GM18498 (cell line): ENCODE measurements around the gene DNAH8.
"Not testable (repeated sequence)": the region's sequence is repeated elsewhere in the genome, so short reads cannot be mapped to it uniquely, and the experiment has no call there.

Experiments used
- ATAC-seq: cut with Tn5 transposase; IDR thresholded peaks from one replicate; pipeline ENCODE4 v1.9.1; 2021; ENCODE audit warnings: mild to moderate bottlenecking, moderate library complexity; ENCODE audit not compliant: unreplicated experiment

The DNAH8 gene

DNA sequence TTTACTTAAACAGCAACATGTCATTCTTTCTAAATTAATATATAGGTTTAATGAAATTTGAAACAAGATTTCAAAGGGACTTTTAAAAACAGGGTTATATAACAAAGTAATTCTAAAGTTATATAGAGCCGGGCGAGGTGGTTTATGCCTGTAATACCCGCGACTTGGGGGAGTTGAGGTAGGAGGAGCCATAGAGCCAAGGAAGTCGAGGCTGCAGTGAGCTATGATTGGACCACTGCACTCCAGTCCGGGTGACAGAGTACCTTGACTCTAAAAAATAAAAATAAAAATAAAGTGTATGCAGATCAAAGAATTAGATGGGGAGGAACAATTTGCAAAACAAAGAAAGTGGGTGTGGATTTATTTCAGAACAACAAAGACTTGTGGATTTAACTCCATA lies 182.4 kb downstream of the DNAH8 start:
- ATAC-seq, result no peak

DNA sequence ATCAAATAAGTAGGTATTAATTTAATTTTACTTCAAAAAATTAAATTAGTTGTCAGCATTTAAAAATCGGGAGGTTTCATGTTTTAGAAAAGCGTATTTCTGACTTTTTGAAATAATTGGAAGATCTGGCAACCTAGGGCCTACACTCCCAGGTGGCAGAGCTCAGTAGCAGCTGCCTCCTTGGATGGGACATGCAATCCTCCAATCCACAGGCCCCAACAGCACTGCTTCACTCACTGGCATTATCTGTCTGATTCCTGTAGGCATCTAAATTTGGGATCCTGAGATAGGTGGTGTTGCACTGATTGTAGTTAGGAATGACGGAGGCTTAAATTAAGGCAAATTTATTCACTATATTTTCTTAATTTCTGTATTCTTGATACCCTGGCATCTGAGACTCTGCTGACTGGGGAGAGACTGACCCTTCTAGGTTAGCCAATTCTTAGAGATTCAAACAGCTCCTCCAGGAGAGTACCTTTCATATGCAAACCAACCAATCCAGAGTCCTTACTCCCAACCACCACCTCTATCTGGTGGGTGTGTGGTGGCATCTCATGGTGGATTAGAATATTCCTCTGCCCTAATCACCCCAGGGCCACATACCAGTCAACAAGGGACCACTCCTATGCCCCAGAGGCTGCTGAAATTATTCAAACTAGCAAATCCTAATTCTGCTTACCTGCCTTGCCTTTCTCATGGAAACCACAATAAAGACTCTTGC lies 186.9 kb downstream of the DNAH8 start:
- no peak for ATAC-seq

DNA sequence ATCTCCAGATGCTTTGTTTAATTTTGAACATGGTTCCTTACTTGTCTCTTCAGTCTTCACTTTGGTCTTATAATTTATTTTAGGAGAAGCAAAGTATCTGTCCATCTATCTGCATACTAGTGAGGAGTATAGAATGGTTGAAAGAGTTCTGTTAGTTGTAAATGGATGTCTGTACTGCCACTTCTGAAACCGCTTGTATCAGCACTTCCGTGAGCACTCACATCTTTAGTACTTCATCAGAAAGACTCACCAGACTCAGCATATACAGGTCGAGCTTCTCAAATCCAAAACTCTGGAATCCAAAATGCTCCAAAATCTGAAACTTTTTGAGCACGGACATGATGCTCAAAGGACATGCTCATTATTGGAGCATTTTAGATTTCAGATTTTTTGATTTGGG lies 191.5 kb downstream of the DNAH8 start:
- no peak for ATAC-seq

DNA sequence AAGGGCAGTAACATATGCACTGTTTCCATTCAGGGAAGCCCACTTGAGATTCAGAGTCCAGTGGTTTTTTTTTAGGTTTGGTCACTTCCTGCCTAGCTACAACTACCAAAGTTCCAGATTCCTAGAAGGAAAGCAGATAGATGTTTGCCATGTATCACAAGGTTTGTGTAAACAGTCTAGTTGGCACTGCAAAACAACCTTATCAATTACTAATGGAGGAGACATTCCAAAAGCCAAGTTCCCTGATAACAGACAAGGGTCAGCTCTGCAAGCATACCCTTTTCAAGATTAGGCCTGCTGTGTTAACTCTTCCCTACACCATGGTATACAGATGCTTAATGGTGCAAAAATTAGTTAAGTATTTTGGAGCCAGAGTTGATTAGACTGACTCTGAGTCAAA lies 192.2 kb downstream of the DNAH8 start:
- ATAC-seq, result no peak

DNA sequence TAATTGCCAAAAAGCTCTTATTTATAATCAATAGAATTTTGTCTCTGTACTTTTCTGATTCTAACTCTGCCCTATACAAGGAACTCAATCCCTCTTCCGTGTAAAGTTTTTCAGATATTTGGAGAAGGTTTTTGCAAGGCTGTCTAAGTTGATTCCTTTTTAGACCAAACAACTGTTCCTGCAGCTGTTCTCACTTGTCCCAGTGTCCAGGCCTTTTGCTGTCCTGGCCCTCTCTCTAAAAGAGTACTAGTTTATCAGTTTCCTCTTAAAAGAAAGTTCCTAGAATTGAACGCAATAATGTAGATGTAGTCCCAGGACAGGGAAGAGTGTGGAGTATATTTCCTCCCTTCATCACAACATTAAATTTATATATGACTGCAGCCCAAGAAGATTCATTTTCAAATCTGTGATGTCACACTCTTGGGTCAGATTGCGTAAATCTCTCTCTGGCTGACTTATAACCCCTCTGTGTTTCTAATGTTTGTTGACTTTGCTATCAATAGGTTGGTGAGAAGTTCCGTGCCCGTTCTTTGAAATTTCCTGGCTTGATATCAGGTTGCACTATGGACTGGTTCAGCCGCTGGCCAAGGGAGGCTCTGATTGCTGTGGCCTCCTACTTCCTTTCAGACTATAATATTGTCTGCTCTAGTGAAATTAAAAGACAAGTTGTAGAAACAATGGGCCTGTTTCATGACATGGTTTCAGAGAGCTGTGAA lies 194.1 kb downstream of the DNAH8 start:
- ATAC-seq, result no peak

DNA sequence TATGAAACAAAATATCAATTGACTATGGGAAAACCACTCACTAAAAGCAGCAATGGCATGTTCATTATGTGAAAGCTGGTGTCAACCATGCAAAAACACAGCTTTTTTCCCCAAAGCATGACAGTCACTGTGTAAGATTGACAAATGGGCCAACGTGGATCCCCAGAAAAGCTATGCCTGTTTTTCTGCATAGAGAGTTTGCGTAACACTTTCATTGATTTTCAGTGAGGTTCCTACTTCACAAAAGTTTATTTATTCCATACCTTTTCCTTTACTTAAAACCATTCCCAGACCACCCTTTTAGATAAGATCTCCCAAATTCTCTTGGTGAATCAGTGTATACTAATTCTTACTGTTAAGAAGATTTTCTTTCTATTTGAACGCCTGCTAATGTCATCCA lies 195.1 kb downstream of the DNAH8 start:
- no peak for ATAC-seq

DNA sequence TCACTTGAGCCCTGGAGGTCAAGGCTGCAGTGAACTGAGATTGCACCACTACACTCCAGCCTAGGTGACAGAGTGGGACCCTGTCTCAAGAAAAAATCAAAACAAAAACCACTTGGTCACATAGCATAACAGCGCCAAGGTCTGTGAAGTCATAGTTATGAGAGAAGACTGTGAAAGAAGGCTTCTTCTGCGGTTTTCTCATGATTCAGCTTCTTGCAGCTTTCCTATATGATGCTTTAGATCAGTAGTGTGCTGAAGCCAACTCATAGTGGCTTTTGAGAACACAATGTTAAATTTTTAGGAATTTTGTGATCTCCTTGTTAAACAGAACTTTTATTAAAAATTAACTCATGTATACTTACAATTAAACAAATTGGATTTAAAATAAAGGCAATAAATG lies 197.3 kb downstream of the DNAH8 start:
- no peak for ATAC-seq

DNA sequence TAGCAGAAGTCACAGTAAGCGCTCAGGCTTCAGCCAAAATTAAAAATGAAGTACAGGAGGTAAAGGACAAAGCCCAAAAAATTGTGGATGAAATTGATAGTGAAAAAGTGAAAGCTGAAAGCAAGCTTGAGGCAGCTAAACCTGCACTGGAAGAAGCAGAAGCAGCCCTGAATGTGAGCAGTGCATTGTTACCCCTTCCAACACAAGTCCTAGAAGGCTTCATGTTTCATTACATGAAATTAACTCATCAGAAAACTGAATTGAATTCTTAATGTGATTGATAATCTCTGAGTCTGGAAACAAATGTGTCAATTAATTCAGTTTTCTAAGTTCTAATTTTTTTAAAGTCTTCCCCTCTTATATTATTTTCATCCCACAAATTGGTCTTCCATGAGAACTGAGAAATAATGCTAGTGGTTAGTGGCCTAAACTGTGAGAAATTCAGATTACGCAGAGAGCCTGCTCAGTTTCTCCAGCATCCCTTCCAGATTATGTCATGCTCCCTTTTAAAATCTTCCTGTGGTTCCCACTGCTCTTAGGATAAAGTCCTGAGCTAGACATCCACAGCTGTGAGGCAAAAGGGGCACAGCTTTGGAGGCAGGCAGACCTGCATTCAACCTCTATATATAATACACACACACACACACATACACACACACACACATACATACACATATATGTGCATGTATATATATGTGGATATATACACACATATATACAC lies 200.3 kb downstream of the DNAH8 start:
- ATAC-seq, result no peak

DNA sequence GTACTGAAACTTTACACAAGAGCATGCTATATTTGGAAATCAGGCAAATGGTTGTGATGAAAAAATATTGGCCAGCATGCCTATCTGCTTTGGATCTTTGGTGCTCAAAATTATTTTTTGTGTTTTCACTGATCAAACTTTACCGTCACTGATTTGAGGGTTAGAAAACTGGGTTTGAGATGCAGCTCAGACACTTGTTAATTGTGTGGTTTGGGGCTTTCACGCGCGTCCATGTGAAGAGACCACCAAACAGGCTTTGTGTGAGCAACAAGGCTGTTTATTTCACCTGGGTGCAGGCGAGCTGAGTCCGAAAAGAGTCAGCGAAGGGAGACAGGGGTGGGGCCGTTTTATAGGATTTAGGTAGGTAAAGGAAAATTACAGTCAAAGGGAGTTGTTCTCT lies 206.4 kb downstream of the DNAH8 start:
- not testable (repeated sequence) for ATAC-seq

DNA sequence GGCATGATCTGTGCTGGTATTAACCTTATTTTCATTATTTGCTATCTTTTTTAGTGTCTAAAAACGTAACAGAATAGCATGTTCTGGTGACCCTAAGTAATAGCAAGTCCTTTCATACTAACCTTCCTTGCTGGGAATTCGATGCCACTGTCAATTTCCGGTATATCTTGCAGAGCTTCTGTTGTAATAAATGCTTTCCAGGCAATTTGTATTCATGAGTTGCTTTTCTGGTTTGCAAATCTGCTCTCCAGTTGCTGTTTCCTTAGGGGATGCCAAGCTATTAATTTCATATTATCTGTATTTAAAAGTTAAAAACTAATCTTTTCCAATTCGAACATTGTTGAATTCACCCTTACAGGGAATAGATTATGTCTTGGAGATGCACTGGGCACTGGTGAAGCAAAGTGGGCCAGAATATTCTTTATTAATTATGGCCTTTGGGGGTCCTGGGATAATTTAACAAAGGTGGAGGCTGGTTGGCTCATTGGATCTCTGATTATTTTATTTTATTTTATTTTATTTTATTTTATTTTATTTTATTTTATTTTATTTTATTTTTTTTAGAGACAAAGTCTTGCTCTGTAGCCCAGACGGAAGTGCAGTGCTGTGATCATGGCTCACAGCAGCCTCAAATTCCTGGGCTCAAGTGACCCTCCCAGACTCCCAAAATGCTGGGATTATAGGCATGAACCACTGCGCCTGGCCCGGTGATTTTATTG lies 209.8 kb downstream of the DNAH8 start:
- ATAC-seq, result no peak

DNA sequence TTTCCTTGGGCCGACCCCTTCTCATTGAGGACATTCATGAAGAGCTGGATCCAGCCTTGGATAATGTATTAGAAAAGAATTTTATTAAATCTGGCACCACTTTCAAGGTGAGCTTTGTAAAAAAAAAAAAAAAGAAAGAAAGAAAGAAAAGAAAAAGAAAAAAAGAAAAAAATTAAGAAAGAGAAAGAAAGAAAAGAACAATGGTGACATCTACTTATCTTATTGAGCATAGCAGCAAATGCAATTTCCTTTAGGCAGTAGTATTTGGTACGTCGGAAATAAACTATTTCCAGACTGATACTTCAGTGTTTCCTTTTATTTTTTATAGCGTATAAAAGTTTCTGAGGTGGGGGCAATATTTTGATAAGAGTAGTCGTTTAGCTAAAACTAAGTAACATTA lies 214.4 kb downstream of the DNAH8 start:
- ATAC-seq, result no peak

DNA sequence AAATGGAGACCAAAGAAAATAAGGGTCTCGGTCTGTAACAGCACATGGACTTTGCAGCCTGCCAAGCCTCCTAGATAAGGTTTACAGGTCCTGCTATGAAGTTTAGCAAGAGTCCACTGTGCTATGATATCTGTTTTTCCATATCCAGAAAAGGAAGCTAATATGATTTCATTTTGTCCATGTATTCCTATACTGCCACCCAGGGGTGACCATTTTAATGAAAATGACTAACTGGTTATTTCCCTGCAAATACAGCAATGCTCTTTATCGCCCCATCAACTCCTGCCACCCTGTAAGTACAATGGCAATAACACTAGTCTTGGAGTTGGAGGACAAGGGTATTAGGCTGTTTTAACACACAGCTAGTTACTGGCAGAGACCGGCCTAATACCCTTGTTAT lies 218.3 kb downstream of the DNAH8 start:
- no peak for ATAC-seq

DNA sequence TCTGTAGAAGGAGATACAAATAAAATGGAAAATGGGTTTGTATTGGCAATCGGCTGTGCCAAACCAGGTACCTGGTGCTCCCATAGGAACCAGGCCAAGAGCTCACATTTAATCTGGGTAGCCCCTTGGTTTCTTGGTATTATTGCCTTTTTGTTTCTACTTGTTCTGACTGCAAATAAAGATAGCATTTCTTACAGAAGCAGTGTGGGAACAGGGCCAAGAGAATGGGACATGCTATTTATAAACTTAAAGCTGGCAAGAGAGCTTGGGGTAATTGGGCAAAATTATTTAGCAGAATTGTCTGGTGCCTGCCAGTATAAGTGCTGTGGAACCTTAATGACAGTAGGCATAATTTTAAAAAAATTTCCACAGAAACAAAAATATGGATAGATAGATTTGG lies 219.9 kb downstream of the DNAH8 start:
- no peak for ATAC-seq

DNA sequence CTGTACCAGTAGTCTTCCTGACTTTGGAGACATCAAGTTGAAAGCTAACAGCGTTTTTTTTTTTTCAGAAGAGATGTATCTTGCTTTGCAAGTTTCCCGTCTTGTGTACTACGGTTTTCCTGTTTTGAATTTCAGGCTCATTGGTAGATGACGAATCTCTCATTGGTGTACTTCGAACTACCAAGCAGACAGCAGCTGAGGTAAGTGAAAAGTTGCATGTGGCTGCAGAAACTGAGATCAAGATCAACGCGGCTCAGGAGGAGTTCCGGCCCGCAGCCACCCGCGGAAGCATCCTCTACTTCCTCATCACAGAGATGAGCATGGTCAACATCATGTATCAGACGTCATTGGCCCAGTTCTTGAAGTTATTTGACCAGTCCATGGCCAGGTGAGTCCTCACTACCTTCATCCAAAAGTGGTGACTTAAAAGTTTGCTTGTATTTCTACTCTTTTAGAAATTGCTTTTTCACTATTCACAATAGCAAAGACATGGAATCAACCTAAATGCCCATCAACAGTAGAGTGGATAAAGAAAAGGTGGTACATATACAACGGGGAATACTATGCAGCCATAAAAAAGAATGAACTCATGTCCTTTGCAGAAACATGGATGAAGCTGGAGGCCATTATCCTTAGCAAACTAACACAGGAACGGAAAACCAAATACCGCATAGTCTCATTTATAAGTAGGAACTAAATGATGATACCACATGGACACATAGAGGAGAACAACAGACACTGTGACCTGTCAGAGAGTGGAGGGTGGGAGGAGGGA lies 222.9 kb downstream of the DNAH8 start:
- no peak for ATAC-seq

DNA sequence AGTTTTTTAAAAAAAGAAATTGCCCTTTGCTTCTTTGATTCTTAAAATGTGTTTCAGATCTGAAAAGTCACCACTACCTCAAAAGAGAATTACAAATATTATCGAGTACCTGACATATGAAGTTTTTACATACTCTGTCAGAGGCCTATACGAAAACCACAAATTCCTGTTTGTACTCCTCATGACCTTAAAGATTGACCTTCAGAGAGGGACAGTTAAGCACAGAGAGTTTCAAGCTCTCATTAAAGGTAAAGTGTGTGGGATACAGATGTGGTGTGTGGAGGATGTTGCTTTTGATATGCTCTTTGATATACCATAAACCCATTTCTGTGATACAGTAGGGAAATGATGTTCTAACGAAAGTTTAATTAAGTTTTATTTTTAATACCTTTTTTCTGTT lies 223.6 kb downstream of the DNAH8 start:
- ATAC-seq, result no peak

DNA sequence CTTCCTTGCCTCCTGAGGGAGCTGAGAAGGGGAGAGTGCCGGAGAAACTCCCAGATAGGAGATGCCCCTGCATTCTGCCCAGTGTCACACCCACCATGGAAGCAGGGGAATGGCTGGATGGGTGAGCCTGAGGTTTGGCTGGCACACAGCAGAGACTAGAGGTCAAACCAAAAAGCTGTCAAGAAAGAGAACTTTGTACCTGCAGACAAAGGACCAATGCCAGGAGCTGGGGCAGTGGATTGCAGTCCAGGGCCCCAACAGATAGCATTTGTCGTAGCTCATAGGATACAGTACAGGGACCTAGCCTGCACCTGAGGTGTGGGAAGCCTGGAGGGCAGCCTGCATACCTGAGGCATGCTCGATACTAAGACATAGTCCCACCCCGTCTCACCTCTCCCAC lies 227.3 kb downstream of the DNAH8 start:
- no peak for ATAC-seq

DNA sequence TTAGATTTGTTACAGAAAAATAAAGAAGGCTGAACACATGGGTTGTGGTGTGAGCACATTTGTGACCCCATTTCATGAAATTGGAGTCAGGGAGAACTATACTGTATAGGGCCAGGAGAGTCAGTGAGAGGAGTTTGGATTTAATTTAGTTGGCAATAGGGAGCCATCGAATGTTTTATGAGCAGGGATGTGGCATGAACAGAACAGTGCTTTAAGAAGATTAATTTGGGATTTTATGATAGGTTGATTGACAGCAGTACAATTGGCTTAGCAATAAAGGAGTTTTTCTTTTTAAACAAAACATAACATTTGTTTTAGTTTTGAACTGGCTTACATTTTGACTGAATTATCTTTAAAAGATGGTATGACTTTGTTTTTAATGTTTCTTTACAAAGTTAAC lies 227.9 kb downstream of the DNAH8 start:
- ATAC-seq, result no peak

DNA sequence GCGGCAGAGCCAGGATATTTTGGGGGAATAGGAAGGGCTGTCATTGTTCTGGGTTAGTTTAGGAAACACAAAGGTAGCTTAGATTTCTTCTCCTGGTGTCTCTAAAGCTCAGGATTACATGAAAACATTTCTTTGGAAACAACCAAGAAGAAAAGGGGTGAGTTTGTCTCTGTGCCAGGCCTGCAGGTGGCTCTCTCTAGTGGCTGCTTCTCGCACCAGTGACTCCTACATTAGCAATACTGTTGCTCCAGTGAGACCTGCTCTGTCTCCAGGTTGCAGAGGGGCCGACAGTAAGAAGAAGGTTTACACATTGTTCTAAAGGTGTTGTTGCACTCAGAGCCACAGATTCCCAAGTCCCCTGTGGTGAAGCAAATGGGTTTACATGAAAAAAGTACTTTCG lies 228.9 kb downstream of the DNAH8 start:
- ATAC-seq, result no peak

DNA sequence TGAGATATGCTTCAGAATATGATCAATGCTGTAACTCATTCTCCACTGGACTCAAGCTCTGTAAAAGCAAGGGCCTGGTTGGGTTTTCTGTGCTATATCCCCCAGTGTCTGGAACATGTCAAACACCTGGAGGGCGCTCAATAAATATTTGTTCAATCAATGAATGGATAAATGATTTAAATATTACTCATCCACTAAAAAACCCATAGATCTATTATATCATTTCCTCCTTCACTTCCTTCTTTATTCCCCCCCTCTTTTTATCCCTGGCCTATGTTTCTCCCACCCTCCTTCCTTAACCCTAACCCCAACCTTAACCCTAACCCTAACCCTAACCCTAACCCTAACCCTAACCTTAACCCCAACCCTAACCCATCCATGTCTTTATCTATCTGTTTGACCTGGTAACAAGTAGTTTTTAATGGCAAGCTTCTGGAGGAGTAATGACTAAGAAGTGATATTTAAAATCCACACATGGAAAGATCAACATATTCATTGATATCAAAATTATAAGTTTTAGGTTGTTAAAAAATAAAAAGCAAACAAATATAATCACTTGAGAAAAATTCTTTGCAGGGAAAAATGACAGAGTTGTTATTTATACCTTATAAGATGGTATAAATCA lies 229.7 kb downstream of the DNAH8 start:
- ATAC-seq, result no peak

DNA sequence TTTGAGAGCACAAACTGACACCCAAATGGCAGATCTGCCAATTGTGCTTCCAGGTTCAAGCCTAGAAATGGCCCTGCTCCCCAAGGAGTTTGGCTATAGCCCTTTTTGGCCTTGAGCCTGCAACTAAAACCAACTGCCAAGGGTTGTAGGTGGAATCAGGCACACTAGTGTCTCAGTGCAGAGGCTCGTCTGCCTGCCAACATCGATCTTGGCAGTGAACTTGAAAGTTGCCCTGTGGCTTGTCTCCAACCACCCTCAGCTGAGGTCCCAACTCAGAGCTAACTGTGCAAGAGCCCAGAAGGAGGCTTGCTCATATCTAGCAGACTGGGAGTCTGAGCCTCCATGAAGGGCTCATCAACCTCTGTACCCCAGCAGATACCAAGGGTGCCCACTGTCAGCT lies 240.8 kb downstream of the DNAH8 start:
- no peak for ATAC-seq
